ENCODE measurements around the gene ARID1A.

DNA sequence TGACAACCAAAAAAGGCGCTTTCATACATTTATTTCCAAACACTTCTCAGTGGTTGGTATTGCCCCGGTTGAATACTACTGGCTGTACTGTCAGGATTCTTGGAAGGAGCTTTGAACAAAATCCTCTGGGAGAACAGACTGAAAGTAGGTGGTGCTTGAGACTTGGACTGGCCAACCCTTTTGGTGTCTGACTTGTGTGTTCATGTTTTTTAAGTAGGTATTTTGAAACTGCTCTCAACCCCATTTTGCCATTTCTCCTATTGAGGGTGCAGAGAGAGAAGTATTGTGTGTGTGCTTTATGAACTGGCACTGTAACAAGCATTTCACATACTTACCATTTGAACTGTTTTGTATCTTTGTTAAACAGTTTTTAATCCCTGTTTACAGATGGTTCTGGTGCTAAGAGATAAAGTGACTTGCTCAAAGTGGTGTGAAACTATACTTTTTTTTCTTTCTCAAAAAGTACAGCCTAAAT lies 21.2 kb downstream of the ARID1A start:
- TF ChIP-seq FOS (IDR thresholded peaks at IDR 0.05; ENCODE audit: low read depth, low read length): no peak
- no peak for TF ChIP-seq POLR2A (IDR thresholded peaks at IDR 0.05; ENCODE audit: low read depth, low read length)
